Spleen (tissue), 11 donors: ENCODE measurements around the gene CFAP157. TPM values are rescaled to one million over a fixed set of nuclear protein-coding genes. Genes with fewer than 3 reads are reported as not detected.

Experiments
- DNase-seq: peaks from one replicate; pipeline ENCODE4 v3.0.0-alpha.2; 2020
- H3K27ac ChIP-seq, 8 donors: fragments of 200-600 bp; sonication (generic) in 7 of 8; 1 replicate in 4 of 8; 2 replicates in 4 of 8; pipeline versions ENCODE4 v1.5.0 to v1.8.0; 2016 to 2021; ENCODE audit warnings: inconsistent platforms in 4 of 8, mild to moderate bottlenecking in 4 of 8, moderate library complexity in 1 of 8
- H3K27me3 ChIP-seq, 7 donors: fragments of 200-600 bp; sonication (generic) in 6 of 7; replicated peaks in 1 of 7; 1 replicate in 4 of 7; 2 replicates in 3 of 7; pipeline versions ENCODE4 v1.5.0 to v1.8.0; 2016 to 2021; ENCODE audit warnings: inconsistent platforms in 3 of 7, mild to moderate bottlenecking in 1 of 7
- H3K36me3 ChIP-seq, 6 donors: fragments of 200-600 bp; sonication (generic) in 5 of 6; 1 replicate in 4 of 6; 2 replicates in 2 of 6; pipeline versions ENCODE4 v1.5.0 to v1.8.0; 2016 to 2021; ENCODE audit warnings: inconsistent platforms in 2 of 6
- H3K4me1 ChIP-seq, 6 donors: fragments of 200-600 bp; sonication (generic) in 5 of 6; 1 replicate in 3 of 6; 2 replicates in 3 of 6; pipeline versions ENCODE4 v1.5.0 to v1.8.0; 2016 to 2021; ENCODE audit warnings: inconsistent platforms in 3 of 6
- H3K4me3 ChIP-seq, 8 donors: fragments of 200-600 bp; sonication (generic) in 7 of 8; 1 replicate in 4 of 8; 2 replicates in 4 of 8; pipeline versions ENCODE4 v1.5.0 to v1.8.0; 2016 to 2021; ENCODE audit warnings: inconsistent platforms in 4 of 8, mild to moderate bottlenecking in 4 of 8, moderate library complexity in 2 of 8
- H3K9me3 ChIP-seq, 8 donors: fragments of 200-600 bp; sonication (generic) in 7 of 8; 1 replicate in 4 of 8; 2 replicates in 4 of 8; pipeline versions ENCODE4 v1.5.0 to v1.8.0; 2016 to 2021; ENCODE audit warnings: inconsistent platforms in 4 of 8
- POLR2A ChIP-seq, 3 donors: fragments of 450-650 bp; IDR thresholded peaks; one replicate each; pipeline ENCODE4 v1.5.1; 2017; ENCODE audit warnings: antibody characterized with exemption in 3 of 3, mild to moderate bottlenecking in 1 of 3
- POLR2AphosphoS5 ChIP-seq, 3 donors: sonication (generic); formaldehyde crosslinking; IDR thresholded peaks; one replicate each; pipeline ENCODE4 v1.5.1; 2017; ENCODE audit warnings: antibody characterized with exemption in 3 of 3
- WGBS, 5 donors: extraction: QIAGEN DNeasy Blood & Tissue Kit in 3 of 5; methylation state at CpG; one replicate each; pipeline versions ENCODE4 v1.1.5 to v1.1.7; 2013 to 2018; 5-methylcytosine and 5-hydroxymethylcytosine counted together
- intact Hi-C: fragments of 100-400 bp; cut with DNase I; formaldehyde crosslinking; loops from one replicate; pipeline ENCODE4 v1.15.0; 2023; ENCODE audit warnings: low total_unique reads
- polyA plus RNA-seq, 3 donors: library from polyadenylated mRNA; stranded (reverse); fragments of 200-250 nt; gene quantifications; one replicate each; pipeline ENCODE4 v1.2.1, GENCODE V29; 2013
- total RNA-seq, 7 donors: library from RNA; depleted of rRNA in 3 of 7; stranded (reverse); fragments of >200 nt in 3 of 7; fragmentation: NEBNext Ultra II Directional in 4 of 7; extraction: Animal tissue kit (Norgen Biotek cat#: 25700) in 4 of 7; gene quantifications; one replicate each; pipeline versions ENCODE4 v1.1.0 to v1.2.1, GENCODE V29; 2016 to 2021
- TF ChIP-seq, protein P1 (sequence below), 11 experiments: fragments of 200-600 bp in 7 of 11; fragments of 450-650 bp in 4 of 11; sonication (generic) in 4 of 11; IDR thresholded peaks in 8 of 11; conservative IDR thresholded peaks in 3 of 11; 1 replicate in 7 of 11; 2 replicates in 4 of 11; pipeline versions ENCODE4 v1.4.0 to v1.8.0; 2016 to 2021; ENCODE audit warnings: antibody characterized with exemption in 11 of 11, inconsistent platforms in 4 of 11, mild to moderate bottlenecking in 1 of 11
- donor health status: healthy with polysubstance abuse.
- donor health status: DM: no; HTN: no; CAD: no; lungs with moderate emphysema.
- donor health status: DM: no; HTN: no; CAD: no.
- donor health status: Bipolar disorder and iron deficiency.
- donor health status: healthy.
- donor health status: DM: no; HTN: no; CAD: no.
- donor health status: DM: yes; HTN: yes; CAD: no.

The CFAP157 gene
- total and polyA plus RNA-seq, 10 donors, result 0.09 to 0.21 (median 0.13) TPM; not detected in 3

DNA sequence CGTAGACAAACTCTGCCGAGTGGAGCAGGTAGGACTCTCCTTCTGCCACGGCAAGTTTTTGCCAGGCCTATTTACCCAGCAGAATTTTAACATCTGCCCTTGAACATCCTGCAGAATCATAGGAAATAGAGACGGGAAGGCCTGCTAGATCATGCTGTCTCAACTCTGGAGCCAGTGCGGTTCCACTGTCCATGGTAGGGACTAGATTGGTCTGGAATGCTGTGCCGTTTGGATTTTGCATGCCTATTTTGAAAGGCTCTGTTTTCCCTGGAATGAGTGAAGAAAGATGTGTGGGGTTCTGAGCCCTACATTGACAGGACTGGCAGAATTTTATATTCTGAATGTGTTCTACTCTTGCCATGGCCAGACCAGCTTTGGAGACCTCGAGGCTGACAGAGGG, 33.6 kb upstream of the CFAP157 start:
- TF ChIP-seq POLR2AphosphoS5 (IDR thresholded peaks at IDR 0.05), result no peak
- TF ChIP-seq, protein P1, sequence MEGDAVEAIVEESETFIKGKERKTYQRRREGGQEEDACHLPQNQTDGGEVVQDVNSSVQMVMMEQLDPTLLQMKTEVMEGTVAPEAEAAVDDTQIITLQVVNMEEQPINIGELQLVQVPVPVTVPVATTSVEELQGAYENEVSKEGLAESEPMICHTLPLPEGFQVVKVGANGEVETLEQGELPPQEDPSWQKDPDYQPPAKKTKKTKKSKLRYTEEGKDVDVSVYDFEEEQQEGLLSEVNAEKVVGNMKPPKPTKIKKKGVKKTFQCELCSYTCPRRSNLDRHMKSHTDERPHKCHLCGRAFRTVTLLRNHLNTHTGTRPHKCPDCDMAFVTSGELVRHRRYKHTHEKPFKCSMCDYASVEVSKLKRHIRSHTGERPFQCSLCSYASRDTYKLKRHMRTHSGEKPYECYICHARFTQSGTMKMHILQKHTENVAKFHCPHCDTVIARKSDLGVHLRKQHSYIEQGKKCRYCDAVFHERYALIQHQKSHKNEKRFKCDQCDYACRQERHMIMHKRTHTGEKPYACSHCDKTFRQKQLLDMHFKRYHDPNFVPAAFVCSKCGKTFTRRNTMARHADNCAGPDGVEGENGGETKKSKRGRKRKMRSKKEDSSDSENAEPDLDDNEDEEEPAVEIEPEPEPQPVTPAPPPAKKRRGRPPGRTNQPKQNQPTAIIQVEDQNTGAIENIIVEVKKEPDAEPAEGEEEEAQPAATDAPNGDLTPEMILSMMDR (IDR thresholded peaks at IDR 0.05 in 8 of 11, conservative IDR thresholded peaks at IDR 0.05 in 3 of 11), result no peak
- no peak for TF ChIP-seq POLR2A (IDR thresholded peaks at IDR 0.05)
- Histone ChIP-seq H3K4me1 (no peaks in the 10 kb centered on the region), H3K27me3 (no peaks in the 10 kb centered on the region), H3K9me3 (no peaks in the 10 kb centered on the region), H3K27ac (no peak overlapping the region), H3K4me3 (no peak overlapping the region), H3K36me3 (peaks cover 0 to 64% (median 19%) of the 10 kb centered on the region in 6 donors)
- DNase-seq, result no peak
- 84 to 91% (median 90%) methylated on average over 7 of the region's 7 CpGs for whole genome bisulfite sequencing, 5 donors
- intact Hi-C loops, result no loop called here

DNA sequence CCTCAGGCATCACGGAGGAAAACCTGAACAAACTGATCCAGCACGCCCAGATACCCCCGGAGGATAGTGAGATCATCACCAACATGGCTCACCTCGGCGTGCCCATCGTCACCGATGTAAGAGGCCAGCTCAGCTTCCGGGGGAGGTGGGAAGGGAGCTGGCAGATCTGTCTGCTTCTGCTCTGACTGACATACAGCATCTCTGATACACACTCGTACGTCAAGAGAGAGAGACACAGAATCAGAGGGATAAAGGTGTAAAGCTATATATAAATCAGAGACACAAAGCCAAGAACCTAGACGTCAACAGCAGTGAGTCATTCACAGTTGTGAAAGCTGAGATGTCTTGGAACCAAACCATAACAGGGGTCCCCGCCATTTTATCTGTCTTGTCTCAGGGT, 30.1 kb upstream of the CFAP157 start:
- no peak overlapping the region for H3K27ac ChIP-seq
- DNase-seq, result no peak
- no peaks in the 10 kb centered on the region for H3K9me3 ChIP-seq
- TF ChIP-seq POLR2A (IDR thresholded peaks at IDR 0.05) (no peak), POLR2AphosphoS5 (IDR thresholded peaks at IDR 0.05) (no peak)
- TF ChIP-seq, protein P1 (IDR thresholded peaks at IDR 0.05 in 8 of 11, conservative IDR thresholded peaks at IDR 0.05 in 3 of 11), result no peak
- H3K4me1 ChIP-seq, result peaks cover 0 to 3% (median 1%) of the 10 kb centered on the region in 6 donors
- H3K4me3 ChIP-seq, result no peak overlapping the region
- WGBS, 5 donors, result 83 to 94% (median 93%) methylated on average over 12 of the region's 12 CpGs
- H3K36me3 ChIP-seq, result peaks cover 0 to 85% (median 32%) of the 10 kb centered on the region in 6 donors
- intact Hi-C loops, result no loop called here
- no peaks in the 10 kb centered on the region for H3K27me3 ChIP-seq

DNA sequence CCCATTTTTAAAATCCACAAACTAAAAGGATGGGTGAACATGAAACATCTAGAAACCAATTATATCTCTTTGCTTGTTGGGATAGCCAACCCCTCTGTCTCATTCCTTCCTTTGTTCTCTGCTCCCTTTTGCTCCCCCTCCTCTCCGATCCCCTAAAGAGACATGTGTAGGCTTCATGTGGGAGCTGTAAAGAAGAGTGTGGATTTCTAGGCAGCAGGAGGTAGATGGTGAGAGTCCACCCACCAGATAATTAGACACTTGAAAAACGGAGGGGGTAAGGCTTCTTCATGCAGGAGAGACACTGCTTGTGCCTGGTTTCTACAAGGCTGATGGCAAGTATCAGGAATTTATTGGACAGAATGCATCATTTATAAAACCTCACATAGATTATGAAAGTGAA, 27.3 kb upstream of the CFAP157 start:
- Histone ChIP-seq H3K4me3 (no peak overlapping the region), H3K4me1 (peaks cover 0 to 22% (median 10%) of the 10 kb centered on the region in 6 donors), H3K9me3 (no peaks in the 10 kb centered on the region), H3K27me3 (no peaks in the 10 kb centered on the region), H3K36me3 (peaks cover 0 to 86% (median 20%) of the 10 kb centered on the region in 6 donors), H3K27ac (no peak overlapping the region)
- no peak for TF ChIP-seq POLR2AphosphoS5 (IDR thresholded peaks at IDR 0.05)
- no peak for TF ChIP-seq POLR2A (IDR thresholded peaks at IDR 0.05)
- TF ChIP-seq, protein P1 (IDR thresholded peaks at IDR 0.05 in 8 of 11, conservative IDR thresholded peaks at IDR 0.05 in 3 of 11), result no peak
- DNase-seq, result no peak
- intact Hi-C loops, result no loop called here
- 79 to 94% (median 91%) methylated on average over 2 of the region's 2 CpGs for WGBS, 5 donors

DNA sequence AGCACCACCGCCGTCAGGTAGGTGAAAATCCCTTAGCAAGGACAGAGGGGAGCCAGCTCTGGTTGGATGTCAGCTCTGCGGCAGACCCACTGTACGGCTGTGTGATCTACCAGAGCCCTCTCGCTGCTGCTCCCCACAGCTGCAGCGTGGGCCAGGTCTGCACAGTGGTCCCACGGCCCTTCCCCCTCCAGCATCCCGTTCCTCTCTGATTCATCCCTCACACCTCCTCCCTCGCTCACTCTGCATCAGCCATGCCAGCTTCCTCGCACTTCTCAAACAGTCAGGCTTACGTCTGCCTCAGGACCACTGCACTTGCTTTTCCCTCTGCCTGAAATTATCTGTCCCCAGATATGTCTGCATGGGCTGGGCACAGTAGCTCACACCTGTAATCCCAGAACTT, 26.6 kb upstream of the CFAP157 start:
- no peaks in the 10 kb centered on the region for H3K9me3 ChIP-seq
- TF ChIP-seq, protein P1 (IDR thresholded peaks at IDR 0.05 in 8 of 11, conservative IDR thresholded peaks at IDR 0.05 in 3 of 11), result no peak
- TF ChIP-seq POLR2A (IDR thresholded peaks at IDR 0.05), result no peak
- intact Hi-C loops, result no loop called here
- H3K27ac ChIP-seq, result no peak overlapping the region
- no peak overlapping the region for H3K4me3 ChIP-seq
- H3K4me1 ChIP-seq, result peaks cover 0 to 22% (median 10%) of the 10 kb centered on the region in 6 donors
- peaks cover 0 to 87% (median 20%) of the 10 kb centered on the region in 6 donors for H3K36me3 ChIP-seq
- DNase-seq, result no peak
- WGBS, 5 donors, result 90 to 97% (median 92%) methylated on average over 11 of the region's 11 CpGs
- H3K27me3 ChIP-seq, result no peaks in the 10 kb centered on the region
